ENCODE measurements around the gene LPA.
"Not testable (repeated sequence)": the region's sequence is repeated elsewhere in the genome, so short reads cannot be mapped to it uniquely, and the experiment has no call there.

LPA gene

DNA sequence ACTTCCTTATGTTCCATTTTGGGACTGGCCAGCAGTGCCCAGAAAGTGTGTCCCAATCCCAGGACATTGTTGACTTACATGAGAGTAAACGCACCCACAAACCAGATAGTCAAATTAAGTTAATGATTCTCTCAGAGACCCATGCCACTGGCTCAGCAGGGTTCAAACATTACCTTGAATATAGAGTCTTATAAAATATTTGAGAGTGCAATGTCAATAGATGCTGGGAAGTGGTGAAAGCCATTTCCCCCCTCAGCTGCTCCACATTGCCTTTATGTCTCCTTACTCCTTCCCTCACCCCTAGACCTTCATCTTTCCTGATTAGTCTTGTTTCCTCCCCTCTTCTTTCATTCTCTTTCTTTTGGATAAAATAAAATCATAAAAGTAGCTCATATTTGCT is at the start of gene LPA:
LPA (minus strand) TSS at position 78 of the 400 bp plus-strand sequence; CDS start at position 17, 61 bp downstream.
- not testable (repeated sequence) for DNase-seq

DNA sequence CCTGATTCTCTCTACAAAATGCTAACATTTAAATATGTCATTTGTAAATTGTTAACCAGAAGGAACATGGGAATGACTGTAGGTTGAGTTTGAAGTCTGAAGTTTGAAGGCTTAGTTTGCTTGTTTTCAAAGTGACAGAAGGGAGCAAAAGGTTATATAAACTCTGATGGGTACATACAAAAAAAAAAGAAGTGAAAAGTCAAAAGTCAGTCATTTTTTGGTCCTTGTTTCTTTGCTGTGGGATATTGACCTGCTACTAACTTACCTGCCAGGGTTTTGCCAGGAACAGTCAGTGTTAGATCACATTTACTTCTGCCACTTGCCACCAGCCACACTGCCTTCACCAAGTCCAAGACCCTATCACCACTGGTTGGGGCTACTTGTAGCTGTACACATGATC is 44.9 kb upstream of the LPA start:
- DNase-seq: not testable (repeated sequence)

DNA sequence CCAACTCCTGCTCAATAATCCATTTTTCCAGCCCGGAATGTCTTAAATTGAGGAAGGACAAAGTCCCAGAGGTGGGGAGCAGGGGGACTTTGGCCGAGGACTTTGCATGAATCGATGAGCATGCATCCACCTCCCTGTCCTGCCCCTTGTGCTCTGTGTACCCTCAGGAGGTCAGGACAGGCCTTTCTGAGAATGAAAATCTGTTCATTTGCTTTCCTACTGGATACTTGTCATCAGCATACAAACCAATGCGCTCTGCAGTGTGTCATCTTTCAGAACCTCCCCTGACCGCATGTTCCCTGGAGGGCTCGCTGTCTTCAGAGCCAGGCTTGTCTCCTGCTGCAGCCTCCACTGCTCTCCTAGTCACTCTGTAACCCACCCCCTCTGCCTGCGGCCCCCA is 40.6 kb upstream of the LPA start:
- not testable (repeated sequence) for DNase-seq

DNA sequence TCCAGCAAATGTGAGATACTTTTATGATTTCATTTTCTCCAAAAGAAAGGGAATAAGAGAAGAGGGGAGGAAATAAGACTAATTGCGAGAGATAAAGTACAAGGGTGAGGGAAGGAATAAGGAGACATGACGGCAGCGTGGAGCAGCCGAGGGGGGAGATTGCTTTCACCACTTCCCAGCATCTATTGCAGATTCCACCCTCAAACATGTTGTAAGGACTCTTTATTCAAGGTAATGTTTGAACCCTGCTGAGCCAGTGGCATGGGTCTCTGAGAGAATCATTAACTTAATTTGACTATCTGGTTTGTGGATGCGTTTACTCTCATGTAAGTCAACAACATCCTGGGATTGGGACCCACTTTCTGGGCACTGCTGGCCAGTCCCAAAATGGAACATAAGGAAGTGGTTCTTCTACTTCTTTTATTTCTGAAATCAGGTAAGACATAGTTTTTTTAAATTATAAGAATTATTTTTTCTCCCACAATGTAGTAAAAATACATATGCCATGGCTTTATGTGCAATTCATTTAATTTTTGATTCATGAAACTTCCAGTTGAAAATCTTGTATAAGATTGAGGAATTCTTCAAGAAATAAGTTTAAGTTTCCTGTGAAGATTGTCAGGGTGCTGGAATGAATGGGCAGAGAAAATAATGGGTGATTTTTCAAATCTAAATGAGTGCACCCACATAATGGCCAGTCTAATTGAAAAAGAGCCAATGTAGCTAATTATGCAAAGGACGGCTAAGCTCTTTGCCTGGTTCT is 38.0 kb upstream of the LPA start, which contains the start of gene PLG:
PLG (plus strand) TSS at position 327 of the 763 bp plus-strand sequence; CDS start at position 388, 61 bp downstream.
- not testable (repeated sequence) for DNase-seq

DNA sequence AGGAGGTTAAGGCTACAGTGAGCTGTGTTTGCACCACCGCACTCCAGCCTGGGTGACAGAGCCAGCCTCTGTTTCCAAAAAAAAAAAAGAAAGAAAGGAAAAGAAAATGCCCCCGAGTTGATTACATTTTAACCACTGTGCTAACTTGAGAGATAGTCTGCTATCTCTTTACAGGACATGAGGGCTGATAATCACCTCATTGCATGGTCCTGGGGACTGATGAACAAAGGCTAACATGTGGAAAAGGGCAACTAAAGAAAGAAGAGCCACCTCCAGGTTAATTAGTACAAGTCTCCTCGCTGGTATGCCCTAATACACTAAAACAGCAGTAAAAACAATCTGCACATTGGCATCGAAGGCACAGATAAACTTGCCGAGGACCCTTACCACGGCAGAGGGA is 33.8 kb upstream of the LPA start:
- no peak for DNase-seq

DNA sequence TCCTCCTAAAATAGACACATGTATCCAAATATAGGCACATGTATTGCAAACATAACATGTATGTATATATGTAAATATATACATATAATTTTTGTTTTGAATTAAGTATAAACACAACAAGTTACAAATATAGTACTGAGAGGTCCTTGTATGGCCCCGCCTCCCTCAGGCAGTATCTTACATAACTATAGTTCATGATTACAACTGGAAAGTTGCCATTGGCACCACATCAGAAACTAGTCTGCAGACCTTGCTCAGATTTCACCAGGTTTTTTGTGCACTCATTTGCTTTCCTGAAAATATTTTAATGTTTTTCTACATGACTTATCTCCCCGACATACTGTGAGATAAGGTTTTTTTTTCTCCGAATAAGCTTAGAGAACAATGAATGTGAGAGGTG is 32.8 kb upstream of the LPA start:
- DNase-seq: not testable (repeated sequence)

- not testable (repeated sequence) for DNase-seq
Observed at GRCh38 chr6:160695622-160696021, 31.5 kb upstream of the LPA start.

DNA sequence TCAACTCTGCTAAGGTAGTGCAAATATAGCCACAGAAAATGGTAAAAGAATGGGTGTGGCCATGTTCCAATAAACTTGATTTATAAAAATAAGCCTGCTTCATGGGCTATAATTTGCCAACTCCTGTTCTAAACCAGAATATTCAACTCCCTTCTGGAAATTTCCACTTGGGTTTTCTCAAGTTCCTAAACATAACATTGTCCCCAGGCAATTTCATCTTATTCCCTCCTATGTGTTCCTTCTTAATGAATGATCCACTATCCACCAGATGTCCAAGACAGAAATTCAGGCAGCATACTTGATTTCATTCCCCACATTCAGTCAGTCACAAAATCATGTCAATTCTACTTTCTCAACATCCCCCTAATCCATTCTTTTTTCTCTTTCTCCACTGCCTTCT is 30.9 kb upstream of the LPA start:
- not testable (repeated sequence) for DNase-seq

DNA sequence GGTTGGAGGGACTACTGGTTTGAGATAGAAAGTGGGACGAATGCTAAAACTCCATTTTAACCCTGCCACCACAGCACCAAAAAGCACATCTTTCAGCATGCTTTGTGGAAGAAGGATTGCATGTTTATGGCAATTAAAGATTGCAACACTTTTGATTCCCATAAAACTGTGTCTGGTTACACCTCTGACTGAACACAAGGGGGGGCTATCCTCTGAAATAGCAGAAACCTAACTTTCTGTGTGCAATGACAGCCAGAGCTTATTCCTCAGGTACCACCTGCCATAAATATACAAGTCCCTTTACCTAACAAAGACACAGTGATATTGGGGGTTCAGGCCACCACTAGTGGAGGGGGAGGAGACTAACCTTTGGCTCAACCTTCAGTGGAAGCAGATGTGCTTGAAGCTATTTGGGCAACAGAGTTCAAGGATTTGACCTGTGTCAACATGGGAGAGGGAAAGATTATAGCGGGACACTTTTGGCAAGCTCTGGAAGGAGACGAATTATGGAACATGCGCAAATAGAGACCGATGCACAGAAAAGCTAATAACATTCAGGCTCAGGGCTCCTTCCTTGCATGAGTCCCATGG is 28.4 kb upstream of the LPA start:
- DNase-seq: no peak

- DNase-seq: no peak
Observed at GRCh38 chr6:160691617-160692016, 27.5 kb upstream of the LPA start.

DNA sequence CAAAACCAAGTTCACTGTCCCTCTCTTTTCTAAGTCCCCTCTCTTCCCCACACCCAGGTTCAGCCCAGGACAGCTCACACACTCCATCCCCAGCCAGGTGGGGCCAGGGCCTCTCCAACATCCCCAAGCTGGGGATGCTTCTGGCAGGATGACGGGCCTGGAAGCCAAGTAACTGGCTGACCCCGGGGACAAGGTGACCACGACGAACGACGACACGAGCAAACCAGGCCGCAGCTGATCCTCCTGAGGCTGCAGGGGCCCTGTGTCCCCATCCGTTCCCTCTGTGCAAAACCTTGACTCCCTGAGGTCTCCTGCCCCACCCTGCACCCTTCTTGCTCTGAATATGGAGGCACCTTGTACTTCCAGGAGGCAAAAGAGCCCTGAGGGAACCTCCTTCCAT is 26.4 kb upstream of the LPA start:
- no peak for DNase-seq

DNA sequence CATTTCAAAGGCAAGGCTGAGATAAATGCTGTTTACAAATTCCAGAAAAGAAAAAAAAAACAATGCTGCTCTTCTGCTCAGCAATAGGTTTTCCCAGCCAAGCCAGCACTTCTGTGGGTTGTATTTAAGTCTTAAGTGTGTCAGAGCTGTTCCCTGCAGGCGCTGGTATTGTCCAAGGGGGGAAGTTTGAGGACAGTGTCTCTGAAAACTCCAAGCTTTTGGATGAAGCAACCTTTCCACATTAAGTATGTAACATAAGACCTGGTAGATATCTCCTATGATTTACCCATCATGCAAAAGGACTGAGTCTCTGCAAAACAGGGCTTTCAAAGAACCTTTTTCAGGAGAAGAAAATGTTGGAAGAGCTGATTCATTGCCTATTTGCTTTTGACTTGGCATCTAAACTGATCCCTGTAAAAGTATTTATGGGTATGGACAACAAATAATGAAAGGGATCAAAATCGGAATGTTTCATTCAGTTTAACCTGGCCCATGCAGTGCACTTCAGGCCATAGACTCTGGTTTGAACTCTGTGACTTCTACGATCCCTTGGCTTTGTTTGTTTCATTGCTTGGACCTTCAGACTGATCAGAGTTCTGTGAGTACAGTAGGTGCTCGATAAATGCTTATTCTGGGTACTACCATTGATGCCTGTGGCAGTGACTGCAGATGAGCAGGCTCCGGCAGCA is 21.8 kb upstream of the LPA start:
- DNase-seq: no peak

DNA sequence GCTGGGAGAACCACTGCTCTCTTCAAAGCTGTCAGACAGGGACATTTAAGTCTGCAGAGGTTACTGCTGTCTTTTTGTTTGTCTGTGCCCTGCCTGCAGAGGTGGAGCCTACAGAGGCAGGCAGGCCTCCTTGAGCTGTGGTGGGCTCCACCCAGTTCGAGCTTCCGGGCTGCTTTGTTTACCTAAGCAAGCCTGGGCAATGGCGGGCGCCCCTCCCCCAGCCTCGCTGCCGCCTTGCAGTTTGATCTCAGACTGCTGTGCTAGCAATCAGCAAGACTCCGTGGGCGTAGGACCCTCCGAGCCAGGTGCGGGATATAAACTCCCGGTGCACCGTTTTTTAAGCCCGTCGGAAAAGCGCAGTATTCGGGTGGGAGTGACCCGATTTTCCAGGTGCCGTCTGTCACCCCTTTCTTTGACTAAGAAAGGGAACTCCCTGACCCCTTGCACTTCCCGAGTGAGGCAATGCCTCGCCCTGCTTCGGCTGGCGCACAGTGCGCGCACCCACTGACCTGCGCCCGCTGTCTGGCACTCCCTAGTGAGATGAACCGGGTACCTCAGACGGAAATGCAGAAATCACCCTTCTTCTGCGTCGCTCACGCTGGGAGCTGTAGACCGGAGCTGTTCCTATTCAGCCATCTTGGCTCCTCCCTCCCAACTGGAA is 21.2 kb upstream of the LPA start:
- not testable (repeated sequence) for DNase-seq

DNA sequence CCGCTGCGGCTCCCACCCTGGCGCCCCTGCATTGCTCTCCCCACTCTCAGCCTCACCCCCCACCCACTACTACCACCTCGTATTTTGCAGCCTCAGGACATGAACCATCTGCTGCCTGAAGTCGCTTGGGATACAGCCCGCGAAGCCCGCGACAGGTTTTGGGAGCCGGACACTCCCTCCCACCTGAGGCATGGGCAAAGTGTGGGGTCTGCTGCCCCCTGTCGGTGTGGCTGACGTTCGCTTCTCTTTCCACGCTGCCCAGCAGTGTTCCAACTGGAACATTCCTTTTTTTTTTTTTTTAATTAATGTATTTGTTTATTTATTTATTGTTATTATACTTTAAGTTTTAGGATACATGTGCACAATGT is 15.3 kb upstream of the LPA start:
- no peak for DNase-seq

DNA sequence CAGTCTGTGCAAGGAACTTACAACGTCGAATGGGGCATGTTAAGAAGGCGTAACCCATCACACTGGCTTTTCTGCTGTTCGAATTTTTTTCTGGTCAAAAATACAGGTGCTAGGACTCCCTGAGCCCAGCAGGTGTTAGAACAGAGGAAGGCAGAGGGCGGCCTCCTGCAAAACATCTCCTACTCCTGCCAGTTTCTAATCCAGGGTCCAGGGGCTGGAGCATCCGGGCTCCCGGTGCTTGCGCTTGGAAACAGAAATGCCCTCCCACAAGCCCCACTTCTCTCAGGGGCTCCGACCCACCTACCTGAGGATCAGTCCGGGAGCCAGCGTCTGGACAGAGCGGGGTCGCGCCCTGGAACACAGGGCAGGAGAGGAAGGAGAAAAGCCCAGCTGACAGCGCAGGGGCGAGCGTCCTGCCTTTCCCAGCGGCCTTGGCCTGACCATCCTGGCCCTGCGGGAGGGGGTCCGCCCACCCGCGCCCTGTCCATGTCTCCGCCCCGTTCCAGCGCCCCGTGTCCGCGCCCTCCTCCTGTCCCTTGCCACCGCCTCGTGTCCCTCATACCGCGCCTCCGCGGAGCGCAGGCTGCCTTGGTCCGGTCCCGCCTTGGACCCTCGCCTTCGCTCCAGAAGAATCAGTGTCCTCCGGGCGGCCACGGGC is 14.8 kb upstream of the LPA start:
- no peak for DNase-seq

- no peak for DNase-seq
Observed at GRCh38 chr6:160678230-160678629, 14.2 kb upstream of the LPA start.

- DNase-seq: not testable (repeated sequence)
Observed at GRCh38 chr6:160676418-160676817, 12.3 kb upstream of the LPA start.

DNA sequence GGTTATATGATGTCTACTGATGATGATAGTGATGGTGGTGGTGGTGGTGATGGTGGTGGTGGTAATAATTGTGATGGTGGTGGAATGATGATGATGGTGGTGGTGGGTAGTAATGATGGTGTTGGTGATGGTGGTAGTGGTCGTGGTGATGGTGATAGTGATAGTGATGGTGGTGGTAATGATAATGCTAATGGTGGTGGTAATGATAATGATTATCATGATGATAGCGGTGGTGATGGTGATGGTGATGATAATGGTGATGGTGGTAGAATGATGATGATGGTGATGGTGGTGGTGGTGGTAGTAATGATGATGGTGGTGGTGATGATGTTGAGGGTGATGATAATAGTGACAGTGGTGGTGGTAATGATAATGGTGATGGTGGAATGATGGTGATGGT is 4.5 kb upstream of the LPA start:
- no peak for DNase-seq

DNA sequence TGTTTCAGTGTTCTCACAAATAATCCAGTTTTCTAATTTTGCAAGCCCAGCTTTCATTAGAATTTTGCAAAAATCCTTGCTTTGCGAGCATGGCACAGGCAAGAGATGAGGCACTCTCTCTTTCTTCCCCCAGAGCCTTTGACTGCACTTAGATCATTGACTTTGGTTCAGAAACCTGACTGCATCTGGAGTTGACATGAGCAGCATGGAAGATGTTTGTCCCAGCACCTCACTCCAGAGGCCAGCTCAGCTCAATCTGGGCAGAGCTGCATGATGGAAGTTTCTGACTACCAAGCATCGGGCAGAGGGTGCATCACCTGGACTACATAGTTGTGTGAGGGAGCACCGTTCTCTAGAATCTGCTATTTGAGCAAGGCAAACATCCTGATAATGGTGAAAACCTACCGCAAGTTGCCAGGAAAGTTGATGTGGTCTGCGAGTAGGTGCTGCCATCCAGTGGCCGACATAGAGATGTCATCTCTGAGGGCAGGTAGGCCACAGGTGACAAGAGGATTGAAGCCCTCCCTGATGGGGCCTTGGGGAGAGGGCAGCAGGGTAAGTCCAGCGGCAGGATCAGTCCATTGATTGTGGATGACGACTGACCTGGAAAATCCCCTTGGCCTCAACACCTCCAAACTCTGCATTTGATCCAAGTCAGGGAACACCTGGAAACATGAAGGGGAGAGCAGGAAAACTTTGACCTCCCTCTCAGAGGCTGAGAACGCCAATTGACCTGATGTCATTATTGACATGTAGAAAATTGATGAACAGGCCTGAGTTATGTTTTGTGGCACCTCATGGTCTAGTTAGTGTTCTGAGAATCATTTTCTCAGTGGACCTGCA is 3.8 kb upstream of the LPA start:
- DNase-seq: no peak

DNA sequence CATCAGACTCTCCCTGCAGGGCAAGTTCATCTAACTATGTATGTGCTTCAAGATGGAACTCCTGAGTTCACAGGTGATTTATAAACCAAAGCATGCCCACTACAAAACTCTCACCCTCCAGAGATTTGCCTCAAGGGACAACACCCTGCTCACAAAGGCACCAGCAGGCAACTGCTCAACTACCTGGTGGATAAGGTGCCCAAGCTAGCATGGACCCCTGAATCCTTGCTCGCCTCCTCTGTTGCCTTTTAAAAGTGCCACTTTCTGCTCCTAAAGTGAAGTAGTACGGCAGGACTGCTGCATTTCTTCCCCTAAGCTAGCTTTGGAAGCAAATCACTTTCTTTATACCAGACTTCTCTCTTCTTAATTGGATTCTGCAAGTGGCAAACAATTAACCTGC is 1.2 kb downstream of the LPA start:
- DNase-seq: no peak

GRCh38 chr6:160662429-160662828 is 1.6 kb downstream of the LPA start:
- DNase-seq: no peak

DNA sequence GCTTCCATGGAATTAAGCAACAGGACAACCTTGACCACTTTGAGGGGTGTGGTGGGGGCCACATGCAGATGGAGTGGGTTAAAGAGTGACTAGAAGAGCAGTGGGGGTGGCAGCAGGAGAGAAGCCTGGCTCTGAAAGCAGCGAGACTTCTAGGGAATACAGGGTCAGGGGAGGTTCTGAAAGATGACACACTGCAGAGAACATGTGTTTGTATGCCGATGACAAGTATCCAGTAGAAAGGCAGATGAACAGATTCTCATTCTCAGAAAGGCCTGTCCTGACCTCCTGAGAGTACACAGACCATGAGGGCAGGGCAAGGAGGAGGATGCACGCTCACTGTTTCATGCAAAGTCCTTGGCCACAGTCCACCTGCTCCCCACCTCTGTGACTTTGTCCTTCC is 2.9 kb downstream of the LPA start:
- no peak for DNase-seq
